Measurements from ENCODE around the gene MED14.

GRCh38 chrX:40628506-40628905, 106.8 kb downstream of the MED14 start:
- TF ChIP-seq, protein P1, sequence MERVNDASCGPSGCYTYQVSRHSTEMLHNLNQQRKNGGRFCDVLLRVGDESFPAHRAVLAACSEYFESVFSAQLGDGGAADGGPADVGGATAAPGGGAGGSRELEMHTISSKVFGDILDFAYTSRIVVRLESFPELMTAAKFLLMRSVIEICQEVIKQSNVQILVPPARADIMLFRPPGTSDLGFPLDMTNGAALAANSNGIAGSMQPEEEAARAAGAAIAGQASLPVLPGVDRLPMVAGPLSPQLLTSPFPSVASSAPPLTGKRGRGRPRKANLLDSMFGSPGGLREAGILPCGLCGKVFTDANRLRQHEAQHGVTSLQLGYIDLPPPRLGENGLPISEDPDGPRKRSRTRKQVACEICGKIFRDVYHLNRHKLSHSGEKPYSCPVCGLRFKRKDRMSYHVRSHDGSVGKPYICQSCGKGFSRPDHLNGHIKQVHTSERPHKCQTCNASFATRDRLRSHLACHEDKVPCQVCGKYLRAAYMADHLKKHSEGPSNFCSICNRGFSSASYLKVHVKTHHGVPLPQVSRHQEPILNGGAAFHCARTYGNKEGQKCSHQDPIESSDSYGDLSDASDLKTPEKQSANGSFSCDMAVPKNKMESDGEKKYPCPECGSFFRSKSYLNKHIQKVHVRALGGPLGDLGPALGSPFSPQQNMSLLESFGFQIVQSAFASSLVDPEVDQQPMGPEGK (CRISPR knock-in tag; IDR thresholded peaks at IDR 0.05; ENCODE audit: borderline replicate concordance), result no peak
- no peak for TF ChIP-seq ESRRG (CRISPR knock-in tag; IDR thresholded peaks at IDR 0.05)
